ENCODE results near the gene C16orf87.

C16orf87 gene

GRCh38 chr16:46762583-46762982 is 68.4 kb downstream of the C16orf87 start:
- in situ Hi-C loops (cut with MboI; ENCODE audit: low sequenced_read_pairs): no loop called here

GRCh38 chr16:46759309-46759708 is 71.7 kb downstream of the C16orf87 start:
- in situ Hi-C loops (cut with MboI; ENCODE audit: low sequenced_read_pairs): no loop called here

DNA sequence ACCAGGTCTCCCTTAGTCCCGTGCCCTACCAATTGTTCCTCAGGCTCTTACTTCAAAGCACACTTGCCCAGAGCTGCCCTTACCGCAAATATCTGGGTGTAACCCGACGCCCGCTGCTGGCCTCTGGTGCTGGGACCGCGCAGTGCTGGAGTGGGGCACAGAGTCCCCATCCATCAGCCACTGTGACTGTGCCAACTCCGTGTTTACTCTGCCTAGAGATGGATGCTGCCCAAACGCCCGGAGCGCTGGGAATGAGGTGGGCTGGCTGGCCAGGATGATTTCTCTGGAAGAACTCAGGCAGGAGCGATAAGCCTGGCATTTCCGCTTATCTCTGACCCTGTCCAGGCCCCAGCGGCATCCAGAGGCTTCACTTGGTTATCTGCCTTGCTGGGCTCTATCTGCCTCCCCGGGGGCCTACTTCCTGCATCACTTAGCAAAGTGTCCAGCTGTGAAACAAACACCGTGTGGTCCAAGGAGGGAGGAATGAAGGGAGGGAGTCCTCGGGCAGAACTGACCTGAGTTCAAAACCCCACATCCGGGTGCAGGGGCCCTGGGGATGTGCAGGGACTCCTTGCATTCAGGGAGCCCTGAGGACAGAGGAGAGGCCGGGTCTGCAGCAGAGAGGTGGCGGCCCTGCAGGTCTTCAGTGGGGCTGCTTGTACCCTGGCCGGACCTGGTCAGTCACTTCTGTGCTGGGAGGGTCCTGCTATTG is 73.5 kb downstream of the C16orf87 start:
- in situ Hi-C loops (cut with MboI; ENCODE audit: low sequenced_read_pairs): no loop called here

- in situ Hi-C loops (cut with MboI; ENCODE audit: low sequenced_read_pairs): no loop called here
Measured at GRCh38 chr16:46756772-46757171, 74.2 kb downstream of the C16orf87 start.

GRCh38 chr16:46753015-46753414 is 78.0 kb downstream of the C16orf87 start:
- in situ Hi-C loops (cut with MboI; ENCODE audit: low sequenced_read_pairs): no loop called here

DNA sequence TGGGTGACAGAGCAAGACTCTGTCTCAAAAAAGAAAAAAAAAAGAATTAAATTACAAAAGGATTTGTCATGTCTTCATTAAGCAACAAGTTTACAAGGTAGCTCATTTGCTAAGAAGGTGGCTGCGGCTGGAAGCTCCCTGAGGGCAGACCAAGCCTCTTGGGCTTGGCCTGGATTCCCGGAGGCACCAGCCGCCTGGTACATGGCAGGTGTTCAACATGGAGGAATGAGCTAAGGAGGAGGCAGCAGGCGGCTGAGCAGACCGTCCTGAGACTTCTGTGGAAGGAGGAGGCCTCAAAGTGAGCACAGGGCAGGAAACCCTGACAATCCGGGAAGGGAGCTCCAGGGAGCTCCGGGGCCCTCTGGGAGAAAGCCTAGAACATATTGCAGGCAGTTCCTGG is 79.6 kb downstream of the C16orf87 start:
- in situ Hi-C loops (cut with MboI; ENCODE audit: low sequenced_read_pairs): no loop called here

- in situ Hi-C loops (cut with MboI; ENCODE audit: low sequenced_read_pairs): no loop called here
Measured at GRCh38 chr16:46748775-46749705, 81.9 kb downstream of the C16orf87 start.

DNA sequence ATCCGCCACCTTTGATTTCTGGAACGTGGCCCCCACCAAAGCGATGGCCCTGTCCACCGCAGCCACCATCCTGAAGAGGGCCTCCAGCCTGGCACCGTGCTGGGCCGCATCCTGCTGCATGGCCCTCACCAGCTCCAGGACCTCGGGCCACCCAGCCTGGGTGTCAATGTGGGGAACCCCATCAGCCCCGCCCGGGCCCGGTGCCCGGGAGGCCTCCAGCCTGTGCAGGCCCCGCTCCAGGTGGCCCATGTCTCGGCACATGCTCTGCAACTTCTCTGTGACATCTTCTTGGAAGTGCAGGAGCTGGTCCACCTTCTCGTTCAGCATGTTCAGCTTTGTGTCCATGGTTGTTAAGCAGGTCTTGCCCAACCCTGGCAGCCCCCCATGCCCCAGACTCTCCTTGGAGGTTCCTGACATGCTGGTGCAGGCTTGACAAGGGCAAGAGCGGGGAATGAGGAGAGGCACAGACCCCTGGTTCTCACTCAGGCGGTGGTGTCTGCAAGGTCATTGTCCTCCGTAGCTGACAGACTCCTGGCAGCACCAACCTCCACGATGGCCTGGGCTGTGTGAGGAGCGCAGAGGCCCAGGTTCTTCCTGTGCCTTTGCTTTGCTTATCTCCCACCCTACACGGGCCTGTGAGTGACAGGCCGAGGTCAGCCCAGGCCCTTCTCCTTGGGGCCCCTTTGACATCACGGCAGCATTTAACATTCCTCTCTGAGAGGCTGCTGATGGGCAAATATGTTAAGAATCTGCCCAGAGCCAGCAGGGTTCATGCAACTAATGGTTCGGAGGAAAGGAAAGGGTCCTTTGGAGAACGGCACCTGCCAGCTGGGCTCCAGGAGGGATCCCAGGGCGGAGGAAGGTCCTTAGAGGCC is 83.0 kb downstream of the C16orf87 start, which contains the start of gene MYLK3:
Gene MYLK3 (minus strand): TSS at position 568 of the 875 bp plus-strand sequence. CDS start 151 bp downstream, at position 417.
- in situ Hi-C loops (cut with MboI; ENCODE audit: low sequenced_read_pairs): no loop called here

DNA sequence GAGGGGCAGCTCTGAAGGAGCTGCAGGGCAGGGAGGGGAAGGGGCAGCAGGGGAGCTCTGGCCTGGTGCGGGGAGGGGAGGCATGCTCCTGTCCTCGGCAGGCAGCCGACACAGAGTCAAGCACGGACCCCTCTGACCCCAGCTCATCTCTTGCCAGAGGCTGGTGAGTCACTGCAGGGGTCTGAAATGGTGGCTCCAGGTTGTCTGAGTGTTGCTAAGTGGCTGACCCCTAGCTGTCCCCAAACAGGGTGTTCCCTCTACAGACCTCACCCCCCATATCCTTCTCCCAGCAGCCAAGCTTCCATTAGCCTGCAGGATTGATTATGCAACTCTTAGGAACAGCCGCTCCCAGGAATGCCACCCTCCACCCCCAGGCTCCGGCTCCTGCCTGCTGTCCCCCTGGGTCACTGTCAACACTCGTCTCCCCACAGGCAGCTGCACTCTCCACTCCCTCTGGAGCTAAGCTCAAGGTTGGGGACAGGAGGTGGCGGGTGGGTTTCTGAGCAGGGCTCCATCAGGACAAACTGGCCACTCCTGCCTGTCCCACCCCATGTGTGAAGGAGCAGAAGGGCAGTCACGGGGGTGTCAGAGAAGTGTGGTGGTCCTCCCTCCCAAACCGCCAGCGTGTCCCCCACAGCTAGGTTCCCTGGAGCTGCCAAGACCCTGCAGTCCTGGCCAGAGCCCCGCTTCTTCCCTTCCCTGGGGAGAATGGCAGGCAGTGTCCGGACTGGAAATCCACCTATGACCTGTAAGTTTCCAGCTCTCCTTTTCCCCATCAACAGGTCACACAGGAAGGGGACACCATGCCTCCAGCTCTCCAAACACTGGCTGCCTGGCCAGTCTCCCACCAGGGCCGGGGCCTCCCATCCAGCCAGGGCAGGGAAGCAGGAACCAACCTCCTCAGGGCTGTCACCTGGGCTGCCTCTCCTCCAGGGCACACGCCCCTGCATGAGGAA is 83.9 kb downstream of the C16orf87 start:
- in situ Hi-C loops (cut with MboI; ENCODE audit: low sequenced_read_pairs): no loop called here

Measured in HL-60/S4 (cell line).